ENCODE data around the gene KRI1.

KRI1 gene

DNA sequence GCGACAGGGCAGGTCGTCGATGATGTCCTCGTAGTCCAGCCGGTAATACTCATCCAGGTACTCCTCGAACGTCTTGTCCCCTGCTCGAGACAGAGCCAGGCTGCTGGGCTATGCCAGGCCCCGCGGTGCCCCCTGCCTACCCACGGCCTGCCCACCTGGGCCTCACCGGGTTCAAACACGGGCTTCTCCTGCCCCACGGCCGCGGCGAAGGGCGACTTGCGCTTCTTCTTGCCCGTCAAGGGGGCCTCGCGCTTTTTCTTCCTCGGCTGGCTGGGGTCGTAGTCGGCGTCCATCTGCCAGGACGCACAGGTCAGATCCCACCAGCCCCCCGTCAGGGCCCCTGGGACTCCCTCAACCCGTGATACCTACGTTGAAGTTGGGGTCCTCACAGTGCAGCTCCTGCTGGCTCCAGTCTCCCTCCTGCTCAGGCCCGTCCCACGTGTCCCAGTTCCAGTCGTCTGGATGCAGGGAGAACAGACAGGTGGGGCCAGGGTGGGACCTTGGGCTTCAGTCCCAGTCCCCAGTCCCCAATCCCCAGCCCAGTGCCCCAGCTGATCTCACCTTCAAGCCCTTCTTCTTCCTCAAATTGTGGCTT lies 8.1 kb downstream of the KRI1 start:
- no peak for DNase-seq (ENCODE audit: low read depth)
- H3K4me3 ChIP-seq (ENCODE audit: low read depth, low read length) = no peak overlapping the region
- in situ Hi-C loops (cut with HindIII; ENCODE audit: low sequenced_read_pairs) = no loop called here
- TF ChIP-seq, protein P1, sequence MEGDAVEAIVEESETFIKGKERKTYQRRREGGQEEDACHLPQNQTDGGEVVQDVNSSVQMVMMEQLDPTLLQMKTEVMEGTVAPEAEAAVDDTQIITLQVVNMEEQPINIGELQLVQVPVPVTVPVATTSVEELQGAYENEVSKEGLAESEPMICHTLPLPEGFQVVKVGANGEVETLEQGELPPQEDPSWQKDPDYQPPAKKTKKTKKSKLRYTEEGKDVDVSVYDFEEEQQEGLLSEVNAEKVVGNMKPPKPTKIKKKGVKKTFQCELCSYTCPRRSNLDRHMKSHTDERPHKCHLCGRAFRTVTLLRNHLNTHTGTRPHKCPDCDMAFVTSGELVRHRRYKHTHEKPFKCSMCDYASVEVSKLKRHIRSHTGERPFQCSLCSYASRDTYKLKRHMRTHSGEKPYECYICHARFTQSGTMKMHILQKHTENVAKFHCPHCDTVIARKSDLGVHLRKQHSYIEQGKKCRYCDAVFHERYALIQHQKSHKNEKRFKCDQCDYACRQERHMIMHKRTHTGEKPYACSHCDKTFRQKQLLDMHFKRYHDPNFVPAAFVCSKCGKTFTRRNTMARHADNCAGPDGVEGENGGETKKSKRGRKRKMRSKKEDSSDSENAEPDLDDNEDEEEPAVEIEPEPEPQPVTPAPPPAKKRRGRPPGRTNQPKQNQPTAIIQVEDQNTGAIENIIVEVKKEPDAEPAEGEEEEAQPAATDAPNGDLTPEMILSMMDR (IDR thresholded peaks at IDR 0.05; ENCODE audit: low read depth, low read length, missing control alignments) = no peak

DNA sequence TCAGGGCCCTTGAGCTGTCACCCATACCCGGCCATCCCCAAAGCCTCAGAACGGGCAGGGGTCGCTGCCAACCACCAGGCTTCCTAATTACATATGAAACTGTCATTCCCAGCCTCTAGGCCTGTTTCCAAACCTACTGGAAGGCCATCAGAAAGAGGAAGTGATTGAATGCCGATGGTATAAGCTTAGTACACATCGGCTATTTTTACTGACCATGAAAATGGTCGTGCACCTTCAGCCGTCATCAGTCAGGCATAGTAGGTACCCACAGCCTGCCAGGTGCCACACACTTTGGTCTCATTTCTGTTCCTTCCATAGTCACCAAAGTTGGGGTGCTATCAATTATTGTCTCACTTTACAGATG lies 10.2 kb downstream of the KRI1 start:
- DNase-seq (ENCODE audit: low read depth) = no peak
- TF ChIP-seq, protein P1 (IDR thresholded peaks at IDR 0.05; ENCODE audit: low read depth, low read length, missing control alignments) = no peak
- in situ Hi-C loops (cut with HindIII; ENCODE audit: low sequenced_read_pairs) = no loop called here
- no peak overlapping the region for H3K4me3 ChIP-seq (ENCODE audit: low read depth, low read length)

DNA sequence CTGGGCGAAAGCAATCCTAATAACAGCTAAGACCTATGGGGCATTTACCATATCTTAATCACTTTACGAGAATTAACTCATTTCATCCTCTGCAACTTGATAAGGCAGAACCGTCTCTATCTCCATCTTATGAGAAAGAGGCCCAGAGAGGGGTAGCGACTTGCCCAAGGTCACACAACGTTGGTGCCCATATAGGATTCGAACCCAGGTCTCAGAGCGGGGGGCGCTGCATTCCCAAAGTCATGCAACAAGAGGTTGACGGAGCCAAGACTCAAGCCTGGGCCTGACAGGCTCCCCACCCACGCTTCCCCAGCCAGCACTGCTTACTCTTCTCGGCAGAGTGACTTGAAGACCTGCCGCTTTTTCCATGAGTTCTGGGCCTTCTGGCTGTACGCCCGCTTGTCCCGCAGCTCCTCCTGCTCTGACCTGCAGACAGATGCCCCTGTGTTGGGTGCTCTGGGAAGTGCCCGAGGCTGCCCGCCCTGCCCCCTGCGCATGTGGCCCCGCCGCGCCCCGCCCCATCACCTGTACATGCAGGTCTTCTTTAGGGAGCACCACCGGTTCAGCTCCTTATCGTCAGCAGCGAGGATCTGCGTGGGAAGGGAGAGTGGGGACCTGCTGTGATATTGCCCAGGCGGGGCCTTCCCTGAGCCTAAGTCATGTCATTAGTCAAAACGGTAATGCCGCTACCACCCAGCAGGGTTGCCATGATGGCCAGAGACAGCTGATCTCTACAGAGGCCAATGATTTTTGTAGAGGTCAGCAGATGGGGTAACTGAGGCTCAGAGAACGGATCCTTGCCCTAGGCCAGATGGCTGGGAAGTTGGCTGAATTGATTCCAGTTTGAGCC lies 10.8 kb downstream of the KRI1 start:
- no peak for DNase-seq (ENCODE audit: low read depth)
- TF ChIP-seq, protein P1 (IDR thresholded peaks at IDR 0.05; ENCODE audit: low read depth, low read length, missing control alignments) = no peak
- in situ Hi-C loops (cut with HindIII; ENCODE audit: low sequenced_read_pairs) = no loop called here
- H3K4me3 ChIP-seq (ENCODE audit: low read depth, low read length) = no peak overlapping the region

DNA sequence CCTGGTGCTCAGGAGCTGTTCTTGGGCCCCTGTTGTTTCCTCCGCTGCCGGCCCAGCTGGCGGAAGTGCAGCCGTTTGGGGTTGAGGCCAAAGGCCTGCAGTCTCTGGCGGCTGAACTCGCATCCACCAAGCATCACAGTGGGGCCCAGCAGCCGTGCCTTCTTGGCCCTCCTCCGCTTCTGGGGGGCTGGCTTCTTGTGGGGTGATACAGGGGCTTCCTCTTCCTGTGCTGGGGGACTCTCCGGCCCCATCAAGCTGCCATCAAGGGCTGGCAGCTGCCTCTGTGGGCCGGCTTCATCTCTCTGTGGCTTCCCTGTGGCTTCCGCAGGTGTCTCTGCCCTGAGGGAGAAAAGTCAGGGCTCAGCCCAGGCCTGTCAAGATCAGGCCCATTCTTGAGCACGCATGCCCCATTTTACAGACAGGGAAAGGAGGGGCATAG lies 11.8 kb downstream of the KRI1 start:
- in situ Hi-C loops (cut with HindIII; ENCODE audit: low sequenced_read_pairs) = no loop called here
- TF ChIP-seq, protein P1 (IDR thresholded peaks at IDR 0.05; ENCODE audit: low read depth, low read length, missing control alignments) = no peak
- H3K4me3 ChIP-seq (ENCODE audit: low read depth, low read length) = no peak overlapping the region
- DNase-seq (ENCODE audit: low read depth) = no peak

DNA sequence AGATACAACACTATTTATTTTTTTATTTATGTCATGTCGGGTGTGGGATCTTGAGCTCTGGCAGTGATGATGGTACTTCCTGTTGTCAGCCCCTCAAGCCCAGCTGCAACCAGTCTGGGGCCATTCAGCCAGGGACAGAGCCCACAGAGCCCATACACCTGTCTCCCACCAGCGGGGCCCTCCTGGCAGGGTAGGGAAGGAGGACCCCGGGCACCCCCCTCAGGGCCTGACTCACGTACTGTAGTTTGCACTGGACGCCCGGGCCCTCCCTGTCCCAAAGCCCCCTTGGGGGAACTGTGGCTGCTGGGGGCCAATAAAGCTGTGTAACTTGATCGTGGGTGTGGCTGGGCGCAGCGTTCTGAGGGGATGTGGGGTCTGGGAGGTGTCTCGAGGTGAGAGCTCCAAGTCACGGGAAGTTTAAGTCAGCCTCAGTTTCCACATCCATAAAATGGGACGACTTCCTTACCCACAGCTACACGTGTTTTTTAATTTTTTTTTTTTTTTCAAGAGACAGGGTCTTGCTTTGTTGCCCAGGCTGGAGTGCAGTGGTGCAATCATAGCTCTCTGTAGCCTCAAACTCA lies 12.6 kb downstream of the KRI1 start:
- in situ Hi-C loops (cut with HindIII; ENCODE audit: low sequenced_read_pairs) = no loop called here
- TF ChIP-seq, protein P1 (IDR thresholded peaks at IDR 0.05; ENCODE audit: low read depth, low read length, missing control alignments) = no peak
- no peak overlapping the region for H3K4me3 ChIP-seq (ENCODE audit: low read depth, low read length)
- no peak for DNase-seq (ENCODE audit: low read depth)

DNA sequence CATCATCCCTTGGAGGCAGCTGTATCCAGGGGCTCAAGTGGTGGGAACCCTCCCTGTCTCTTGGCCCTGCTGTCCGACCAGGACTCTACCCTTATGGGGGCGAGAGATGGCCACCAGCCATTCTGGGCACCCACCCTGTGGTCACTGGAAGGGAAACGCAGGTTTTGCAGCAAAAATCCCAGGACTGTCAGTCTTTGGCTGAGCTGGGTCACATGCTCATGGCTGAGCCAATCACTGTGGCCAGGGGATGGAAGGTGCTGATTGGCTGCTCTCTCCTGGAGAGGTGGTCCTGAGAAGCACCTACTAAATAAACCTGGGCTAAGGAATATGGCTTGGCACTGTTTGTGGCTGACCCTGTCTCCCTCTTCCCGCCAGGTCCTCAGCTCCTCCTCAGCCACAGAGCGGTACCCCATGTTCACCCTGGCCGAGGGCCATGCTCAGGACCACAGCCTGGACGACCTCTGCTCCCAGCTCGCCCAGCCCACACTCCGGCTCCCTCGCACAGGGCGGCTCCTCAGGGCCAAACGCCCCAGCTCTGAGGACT lies 13.2 kb downstream of the KRI1 start:
- H3K4me3 ChIP-seq (ENCODE audit: low read depth, low read length) = no peak overlapping the region
- TF ChIP-seq, protein P1 (IDR thresholded peaks at IDR 0.05; ENCODE audit: low read depth, low read length, missing control alignments) = no peak
- DNase-seq (ENCODE audit: low read depth) = no peak
- in situ Hi-C loops (cut with HindIII; ENCODE audit: low sequenced_read_pairs) = no loop called here

Measured in astrocyte of the cerebellum (primary cell).